ENCODE results near the gene CDK5RAP2.
"Not testable (repeated sequence)": the region's sequence is repeated elsewhere in the genome, so short reads cannot be mapped to it uniquely, and the experiment has no call there.

The CDK5RAP2 gene

GRCh38 chr9:120461677-120462076 is 118.3 kb downstream of the CDK5RAP2 start:
- DNase-seq = not testable (repeated sequence)

GRCh38 chr9:120456218-120456617 is 123.7 kb downstream of the CDK5RAP2 start:
- no peak for DNase-seq

- no peak for DNase-seq
Observed at GRCh38 chr9:120454467-120454866, 125.5 kb downstream of the CDK5RAP2 start.

- DNase-seq = no peak
Observed at GRCh38 chr9:120453792-120454191, 126.2 kb downstream of the CDK5RAP2 start.

- no peak for DNase-seq
Observed at GRCh38 chr9:120452631-120453030, 127.3 kb downstream of the CDK5RAP2 start.

GRCh38 chr9:120450916-120451315 is 129.1 kb downstream of the CDK5RAP2 start:
- no peak for DNase-seq

- no peak for DNase-seq
Observed at GRCh38 chr9:120449566-120449965, 130.4 kb downstream of the CDK5RAP2 start.

- no peak for DNase-seq
Observed at GRCh38 chr9:120447959-120448500, 131.9 kb downstream of the CDK5RAP2 start.

- DNase-seq = no peak
Observed at GRCh38 chr9:120446671-120447070, 133.3 kb downstream of the CDK5RAP2 start.

GRCh38 chr9:120443976-120444375 is 136.0 kb downstream of the CDK5RAP2 start:
- no peak for DNase-seq

- no peak for DNase-seq
Observed at GRCh38 chr9:120443489-120443888, 136.5 kb downstream of the CDK5RAP2 start.

GRCh38 chr9:120442308-120442995 is 137.5 kb downstream of the CDK5RAP2 start:
- DNase-seq = no peak

GRCh38 chr9:120441426-120442307 is 138.3 kb downstream of the CDK5RAP2 start:
- no peak for DNase-seq

- DNase-seq = no peak
Observed at GRCh38 chr9:120440791-120441190, 139.2 kb downstream of the CDK5RAP2 start.

GRCh38 chr9:120439926-120440325 is 140.0 kb downstream of the CDK5RAP2 start:
- no peak for DNase-seq

- DNase-seq = no peak
Observed at GRCh38 chr9:120438836-120439546, 141.0 kb downstream of the CDK5RAP2 start.

- DNase-seq = no peak
Observed at GRCh38 chr9:120438111-120438510, 141.9 kb downstream of the CDK5RAP2 start.

GRCh38 chr9:120436983-120437475 is 142.9 kb downstream of the CDK5RAP2 start:
- DNase-seq = no peak

- no peak for DNase-seq
Observed at GRCh38 chr9:120436446-120436845, 143.5 kb downstream of the CDK5RAP2 start.

- DNase-seq = no peak
Observed at GRCh38 chr9:120435091-120435490, 144.9 kb downstream of the CDK5RAP2 start.

GRCh38 chr9:120434532-120434931 is 145.4 kb downstream of the CDK5RAP2 start:
- DNase-seq = no peak

GRCh38 chr9:120433701-120434100 is 146.3 kb downstream of the CDK5RAP2 start:
- no peak for DNase-seq

GRCh38 chr9:120432600-120432999 is 147.4 kb downstream of the CDK5RAP2 start:
- DNase-seq = no peak
